GM23338 (cell line): ENCODE results near the gene IL1RAPL2.
A peak's percentile ranks its signal among the peaks of the same experiment; 100 is the strongest.

Experiments used
- CREB1 ChIP-seq: fragments of 250-450 bp; sonication (Bioruptor Pico); IDR thresholded peaks from 2 replicates; pipeline ENCODE4 v1.5.0; 2020; ENCODE audit warnings: low read depth, mild to moderate bottlenecking, moderate library complexity
- CTCF ChIP-seq, 2 experiments: fragments of 200-600 bp in 1 of 2; sonication (generic) in 1 of 2; conservative IDR thresholded peaks; 2 replicates each; pipeline versions ENCODE4 v1.5.1 to v1.6.1; 2016 to 2017; ENCODE audit warnings: antibody characterized with exemption in 2 of 2, low read depth in 2 of 2, mild to moderate bottlenecking in 2 of 2, moderate library complexity in 1 of 2
- ETS1 ChIP-seq: IDR thresholded peaks from 2 replicates; pipeline ENCODE4 v1.6.1; 2016; ENCODE audit warnings: antibody characterized with exemption
- EZH2 ChIP-seq: fragments of 200-600 bp; sonication (generic); IDR thresholded peaks from one replicate; pipeline ENCODE4 v1.8.0; 2017; ENCODE audit warnings: antibody characterized with exemption, mild to moderate bottlenecking, low read depth; ENCODE audit not compliant: unreplicated experiment
- EZH2phosphoT487 ChIP-seq: fragments of 200-600 bp; sonication (generic); IDR thresholded peaks from one replicate; pipeline ENCODE4 v1.8.1; 2018; ENCODE audit warnings: antibody characterized with exemption; ENCODE audit not compliant: unreplicated experiment
- JUNB ChIP-seq: IDR thresholded peaks from one replicate; pipeline ENCODE4 v1.6.1; 2016; ENCODE audit warnings: antibody characterized with exemption; ENCODE audit not compliant: unreplicated experiment
- NANOG ChIP-seq: IDR thresholded peaks from 2 replicates; pipeline ENCODE4 v1.6.1; 2016; ENCODE audit warnings: antibody characterized with exemption, borderline replicate concordance
- POLR2AphosphoS5 ChIP-seq: IDR thresholded peaks from 2 replicates; pipeline ENCODE4 v1.6.1; 2016; ENCODE audit warnings: antibody characterized with exemption, low read depth
- REST ChIP-seq: IDR thresholded peaks from one replicate; pipeline ENCODE4 v1.6.1; 2018; ENCODE audit warnings: antibody characterized with exemption; ENCODE audit not compliant: unreplicated experiment
- STAT1 ChIP-seq: IDR thresholded peaks from one replicate; pipeline ENCODE4 v1.6.1; 2016; ENCODE audit warnings: antibody characterized with exemption; ENCODE audit not compliant: unreplicated experiment
- ZNF331 ChIP-seq: fragments of 250-450 bp; sonication (Bioruptor Pico); IDR thresholded peaks from 2 replicates; pipeline ENCODE4 v1.5.0; 2020; ENCODE audit warnings: low read depth, mild to moderate bottlenecking, moderate library complexity
- ZNF462 ChIP-seq: fragments of 250-450 bp; sonication (Bioruptor Pico); IDR thresholded peaks from 2 replicates; pipeline ENCODE4 v1.5.0; 2020; ENCODE audit warnings: mild to moderate bottlenecking, moderate library complexity

GRCh38 chrX:104564921-104565703 lies 887 bp upstream of the IL1RAPL2 start:
- TF ChIP-seq CTCF (conservative IDR thresholded peaks at IDR 0.05; ENCODE audit: low read depth in 2 of 2) (no peak), EZH2 (peak; percentile 45), POLR2AphosphoS5 (no peak), JUNB (no peak), EZH2phosphoT487 (no peak), NANOG (no peak), REST (no peak), STAT1 (no peak), ZNF462 (no peak), CREB1 (CRISPR knock-in tag) (no peak), ETS1 (no peak), ZNF331 (CRISPR knock-in tag) (no peak)
